ENCODE results near the gene PHPT1. TPM values are rescaled to one million over a fixed set of nuclear protein-coding genes. Genes with fewer than 3 reads are reported as not detected.

Gene PHPT1
- total and polyA plus RNA-seq, 2 of the 8 experiments (the other 6 are each of a cell fraction or from before 2014, with no cell fraction given) = 109 to 226 TPM

DNA sequence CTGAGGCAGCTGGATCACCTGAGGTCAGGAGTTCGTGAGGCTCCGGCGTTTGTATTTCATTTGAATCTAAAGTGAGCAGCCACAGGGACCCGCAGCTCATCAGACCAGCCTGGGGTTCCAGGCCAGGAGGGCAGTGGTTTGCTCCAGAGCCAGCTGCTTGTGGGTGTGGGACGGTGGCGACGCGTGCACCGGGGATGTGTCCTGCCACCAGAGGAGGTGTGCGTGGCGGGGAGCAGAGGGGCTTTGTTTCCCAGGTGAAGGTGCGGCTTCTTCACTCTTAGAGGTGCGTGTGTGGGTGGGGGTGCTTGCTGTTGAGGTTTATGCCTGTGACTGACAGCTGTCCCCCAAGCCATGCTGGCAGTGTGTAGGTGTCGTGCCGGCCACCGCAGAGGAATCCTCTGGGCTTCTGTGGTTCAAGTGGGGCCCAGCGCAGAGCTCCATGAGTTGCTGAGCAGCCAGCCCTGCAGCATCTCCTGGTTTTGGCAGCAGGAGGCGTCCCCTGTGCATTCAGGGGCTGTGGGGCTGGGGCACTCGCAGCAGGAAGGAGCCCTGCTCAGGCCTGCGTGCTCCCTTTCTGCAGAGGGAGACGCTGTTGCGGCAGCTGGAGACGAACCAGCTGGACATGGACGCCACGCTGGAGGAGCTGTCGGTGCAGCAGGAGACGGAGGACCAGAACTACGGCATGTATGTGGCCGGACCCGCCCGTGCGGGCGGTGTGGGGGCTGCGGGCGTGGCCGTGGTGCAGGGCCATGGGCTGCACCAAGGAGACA is 13.9 kb upstream of the PHPT1 start (continued):
- TF ChIP-seq, protein P1, sequence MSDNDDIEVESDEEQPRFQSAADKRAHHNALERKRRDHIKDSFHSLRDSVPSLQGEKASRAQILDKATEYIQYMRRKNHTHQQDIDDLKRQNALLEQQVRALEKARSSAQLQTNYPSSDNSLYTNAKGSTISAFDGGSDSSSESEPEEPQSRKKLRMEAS (IDR thresholded peaks at IDR 0.05) = no peak
